ENCODE measurements around the gene SERPINA1. TPM values are rescaled to one million over a fixed set of nuclear protein-coding genes. Genes with fewer than 3 reads are reported as not detected.

Gene SERPINA1
- total and polyA plus RNA-seq, 2 experiments from 2014 or later, result 3,480 to 5,074 TPM

- H3K4me1 ChIP-seq (ENCODE audit: insufficient read depth), result no peaks in the 10 kb centered on the region
- H3K27me3 ChIP-seq, result no peaks in the 10 kb centered on the region
- no peak overlapping the region for H2AFZ ChIP-seq
- 84% methylated on average over 3 of the region's 3 CpGs for WGBS (ENCODE audit: low lambda C conversion rate, missing lambda C conversion rate)
- H3K36me3 ChIP-seq (replicated peaks; ENCODE audit: insufficient read depth, low read depth), result no peaks in the 10 kb centered on the region
- no peak for TF ChIP-seq EZH2phosphoT487 (IDR thresholded peaks at IDR 0.05; ENCODE audit: low read depth, severe bottlenecking, unreplicated experiment)
- TF ChIP-seq EZH2 (IDR thresholded peaks at IDR 0.05; ENCODE audit: borderline replicate concordance), result no peak
- TF ChIP-seq CTCF (IDR thresholded peaks at IDR 0.05; ENCODE audit: poor library complexity), result no peak
- peak overlapping the region; percentile 72 for H3K4me2 ChIP-seq
- H4K20me1 ChIP-seq (ENCODE audit: insufficient read depth, poor library complexity, severe bottlenecking), result no peaks in the 10 kb centered on the region
- no peaks in the 10 kb centered on the region for H3K9me3 ChIP-seq (ENCODE audit: low read depth)
- no peak overlapping the region for H3K27ac ChIP-seq
- H3K79me2 ChIP-seq, result peaks cover 30% of the 10 kb centered on the region
- no peak for DNase-seq (ENCODE audit: low spot score)
- no peaks in the 10 kb centered on the region for H3K9me2 ChIP-seq (replicated peaks; ENCODE audit: insufficient read depth)
- H3K4me3 ChIP-seq, result no peak overlapping the region
Measured at GRCh38 chr14:94383777-94384176, 4.6 kb downstream of the SERPINA1 start.

GRCh38 chr14:94382716-94383596 is 5.4 kb downstream of the SERPINA1 start:
- no peaks in the 10 kb centered on the region for H3K27me3 ChIP-seq
- H3K9me2 ChIP-seq (replicated peaks; ENCODE audit: insufficient read depth), result no peaks in the 10 kb centered on the region
- no peak overlapping the region for H2AFZ ChIP-seq
- WGBS (ENCODE audit: low lambda C conversion rate, missing lambda C conversion rate), result 86% methylated on average over 18 of the region's 18 CpGs
- peak overlapping the region; percentile 23 for H3K4me2 ChIP-seq
- no peak overlapping the region for H3K27ac ChIP-seq
- H3K79me2 ChIP-seq, result peaks cover 28% of the 10 kb centered on the region
- DNase-seq (ENCODE audit: low spot score), result no peak
- TF ChIP-seq EZH2 (IDR thresholded peaks at IDR 0.05; ENCODE audit: borderline replicate concordance) (no peak), EZH2phosphoT487 (IDR thresholded peaks at IDR 0.05; ENCODE audit: low read depth, severe bottlenecking, unreplicated experiment) (no peak), CTCF (IDR thresholded peaks at IDR 0.05; ENCODE audit: poor library complexity) (no peak)
- no peaks in the 10 kb centered on the region for H3K36me3 ChIP-seq (replicated peaks; ENCODE audit: insufficient read depth, low read depth)
- no peaks in the 10 kb centered on the region for H3K4me1 ChIP-seq (ENCODE audit: insufficient read depth)
- H3K4me3 ChIP-seq, result no peak overlapping the region
- no peaks in the 10 kb centered on the region for H4K20me1 ChIP-seq (ENCODE audit: insufficient read depth, poor library complexity, severe bottlenecking)
- no peaks in the 10 kb centered on the region for H3K9me3 ChIP-seq (ENCODE audit: low read depth)

GRCh38 chr14:94382099-94382715 is 6.2 kb downstream of the SERPINA1 start:
- Histone ChIP-seq H3K36me3 (replicated peaks; ENCODE audit: insufficient read depth, low read depth) (no peaks in the 10 kb centered on the region), H3K9me2 (replicated peaks; ENCODE audit: insufficient read depth) (no peaks in the 10 kb centered on the region), H3K9me3 (ENCODE audit: low read depth) (no peaks in the 10 kb centered on the region), H3K4me2 (peak overlapping the region; percentile 23), H3K27me3 (no peaks in the 10 kb centered on the region), H3K4me1 (ENCODE audit: insufficient read depth) (no peaks in the 10 kb centered on the region), H3K27ac (no peak overlapping the region), H4K20me1 (ENCODE audit: insufficient read depth, poor library complexity, severe bottlenecking) (no peaks in the 10 kb centered on the region), H3K79me2 (peaks cover 21% of the 10 kb centered on the region), H2AFZ (no peak overlapping the region), H3K4me3 (no peak overlapping the region)
- 87% methylated on average over 4 of the region's 4 CpGs for WGBS (ENCODE audit: low lambda C conversion rate, missing lambda C conversion rate)
- TF ChIP-seq EZH2phosphoT487 (IDR thresholded peaks at IDR 0.05; ENCODE audit: low read depth, severe bottlenecking, unreplicated experiment) (no peak), CTCF (IDR thresholded peaks at IDR 0.05; ENCODE audit: poor library complexity) (no peak)
- no peak for DNase-seq (ENCODE audit: low spot score)
